HEK293T (cell line): ENCODE measurements around the gene SOX2.

Source experiments
- CTCF ChIA-PET: fragments of 350-600 bp; formaldehyde crosslinking; extraction: SDS; loops from one replicate; lab custom pipeline; 2021; ENCODE audit warnings: antibody characterized with exemption, inconsistent platforms; lab: Yijun Ruan, JAX
- POLR2A ChIA-PET: fragments of 350-600 bp; formaldehyde crosslinking; extraction: SDS; loops from one replicate; lab custom pipeline; 2020; ENCODE audit warnings: antibody characterized with exemption, inconsistent platforms; lab: Yijun Ruan, JAX
- DNase-seq: peaks from one replicate; pipeline ENCODE4 v3.0.0; 2012; ENCODE audit warnings: mixed read lengths; ENCODE audit errors: extremely low spot score
- ARNT ChIP-seq: fragments of 450-650 bp; IDR thresholded peaks from 2 replicates; pipeline ENCODE4 v1.6.1; 2017; ENCODE audit warnings: mild to moderate bottlenecking
- BHLHE40 ChIP-seq: fragments of 450-650 bp; IDR thresholded peaks from 2 replicates; pipeline ENCODE4 v1.6.1; 2016; ENCODE audit warnings: mild to moderate bottlenecking, moderate library complexity, borderline replicate concordance
- CTBP1 ChIP-seq: fragments of 450-650 bp; IDR thresholded peaks from 2 replicates; pipeline ENCODE4 v1.6.1; 2016; ENCODE audit warnings: borderline replicate concordance
- ELF4 ChIP-seq: fragments of 450-650 bp; IDR thresholded peaks from 2 replicates; pipeline ENCODE4 v1.6.1; 2017; ENCODE audit warnings: antibody characterized with exemption
- FOXA1 ChIP-seq: fragments of 450-650 bp; IDR thresholded peaks from 2 replicates; pipeline ENCODE4 v1.6.1; 2016; ENCODE audit warnings: mild to moderate bottlenecking
- FOXK2 ChIP-seq: fragments of 450-650 bp; IDR thresholded peaks from 2 replicates; pipeline ENCODE4 v1.6.1; 2016; ENCODE audit warnings: mild to moderate bottlenecking
- FOXM1 ChIP-seq: fragments of 450-650 bp; IDR thresholded peaks from 2 replicates; pipeline ENCODE4 v1.6.1; 2017; ENCODE audit warnings: mild to moderate bottlenecking, borderline replicate concordance
- HDGF ChIP-seq: fragments of 450-650 bp; IDR thresholded peaks from 2 replicates; pipeline ENCODE4 v1.6.1; 2017; ENCODE audit warnings: antibody characterized with exemption, borderline replicate concordance
- L3MBTL2 ChIP-seq: fragments of 450-650 bp; conservative IDR thresholded peaks from 2 replicates; pipeline ENCODE4 v1.6.1; 2016; ENCODE audit warnings: mild to moderate bottlenecking
- LEF1 ChIP-seq: fragments of 450-650 bp; IDR thresholded peaks from 2 replicates; pipeline ENCODE4 v1.6.1; 2017; ENCODE audit warnings: mild to moderate bottlenecking, borderline replicate concordance
- NFRKB ChIP-seq: fragments of 450-650 bp; IDR thresholded peaks from 2 replicates; pipeline ENCODE4 v1.6.1; 2016; ENCODE audit warnings: mild to moderate bottlenecking, moderate library complexity
- SP1 ChIP-seq: fragments of 450-650 bp; IDR thresholded peaks from 2 replicates; pipeline ENCODE4 v1.6.1; 2017
- SUZ12 ChIP-seq: fragments of 450-650 bp; IDR thresholded peaks from 2 replicates; pipeline ENCODE4 v1.6.1; 2016; ENCODE audit warnings: mild to moderate bottlenecking
- TARDBP ChIP-seq: fragments of 450-650 bp; IDR thresholded peaks from 2 replicates; pipeline ENCODE4 v1.6.1; 2016
- ZNF384 ChIP-seq: fragments of 450-650 bp; IDR thresholded peaks from 2 replicates; pipeline ENCODE4 v1.6.1; 2016
- TF ChIP-seq, protein P1 (sequence below): fragments of 450-650 bp; IDR thresholded peaks from 2 replicates; pipeline ENCODE4 v1.6.1; 2016

SOX2 gene

GRCh38 chr3:181723625-181724191 lies 12.0 kb downstream of the SOX2 start:
- TF ChIP-seq SP1 (no peak), LEF1 (no peak), SUZ12 (no peak), TARDBP (no peak), ELF4 (no peak), CTBP1 (no peak)
- TF ChIP-seq, protein P1, sequence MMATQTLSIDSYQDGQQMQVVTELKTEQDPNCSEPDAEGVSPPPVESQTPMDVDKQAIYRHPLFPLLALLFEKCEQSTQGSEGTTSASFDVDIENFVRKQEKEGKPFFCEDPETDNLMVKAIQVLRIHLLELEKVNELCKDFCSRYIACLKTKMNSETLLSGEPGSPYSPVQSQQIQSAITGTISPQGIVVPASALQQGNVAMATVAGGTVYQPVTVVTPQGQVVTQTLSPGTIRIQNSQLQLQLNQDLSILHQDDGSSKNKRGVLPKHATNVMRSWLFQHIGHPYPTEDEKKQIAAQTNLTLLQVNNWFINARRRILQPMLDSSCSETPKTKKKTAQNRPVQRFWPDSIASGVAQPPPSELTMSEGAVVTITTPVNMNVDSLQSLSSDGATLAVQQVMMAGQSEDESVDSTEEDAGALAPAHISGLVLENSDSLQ, result no peak
- POLR2A ChIA-PET, result no interaction called here
- no peak for DNase-seq
- CTCF ChIA-PET, result no interaction called here

DNA sequence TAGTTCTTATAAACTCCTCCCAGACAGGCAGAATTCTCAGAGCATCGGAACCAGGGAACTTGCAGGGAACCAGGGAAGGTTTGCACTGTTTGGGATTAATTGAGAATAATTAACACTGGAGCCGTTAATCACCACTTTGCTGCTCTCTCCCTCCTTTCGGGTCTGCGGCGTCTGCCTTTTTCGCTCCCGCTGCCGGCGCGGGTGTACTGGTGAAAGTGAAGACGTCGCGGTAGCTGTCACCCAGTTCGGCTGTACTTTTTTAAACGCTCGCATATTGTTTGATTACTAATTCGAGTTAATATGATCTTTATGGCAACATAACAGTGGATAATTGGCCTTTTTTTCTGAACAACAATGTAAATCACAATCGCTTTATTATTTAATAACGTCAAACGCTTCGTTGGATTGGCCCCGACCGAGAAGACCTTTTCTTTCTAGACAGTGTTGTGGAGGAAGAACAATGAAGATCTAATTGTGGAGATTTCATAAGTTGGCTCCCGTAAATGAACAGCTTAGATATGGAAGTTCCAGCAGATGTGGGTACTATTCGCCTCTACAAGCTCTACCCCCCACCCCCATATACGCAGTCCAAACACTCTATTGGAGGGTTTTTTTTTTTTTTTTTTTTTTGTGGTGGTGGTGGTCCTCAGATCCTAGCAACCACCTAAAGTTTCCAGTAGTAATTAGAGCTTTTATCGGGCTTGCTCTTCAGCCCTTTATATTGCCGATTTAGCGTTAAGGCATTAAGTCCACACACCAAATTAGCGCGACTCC lies 12.7 kb downstream of the SOX2 start:
- DNase-seq, result no peak
- CTCF ChIA-PET, result no interaction called here
- POLR2A ChIA-PET, result no interaction called here
- TF ChIP-seq ELF4 (no peak), FOXK2 (no peak), FOXA1 (no peak), SP1 (no peak), FOXM1 (no peak), TARDBP (no peak), ZNF384 (no peak), SUZ12 (no peak), ARNT (no peak), HDGF (no peak), CTBP1 (no peak), NFRKB (no peak), L3MBTL2 (no peak), BHLHE40 (no peak), LEF1 (no peak)
- TF ChIP-seq, protein P1, result no peak

DNA sequence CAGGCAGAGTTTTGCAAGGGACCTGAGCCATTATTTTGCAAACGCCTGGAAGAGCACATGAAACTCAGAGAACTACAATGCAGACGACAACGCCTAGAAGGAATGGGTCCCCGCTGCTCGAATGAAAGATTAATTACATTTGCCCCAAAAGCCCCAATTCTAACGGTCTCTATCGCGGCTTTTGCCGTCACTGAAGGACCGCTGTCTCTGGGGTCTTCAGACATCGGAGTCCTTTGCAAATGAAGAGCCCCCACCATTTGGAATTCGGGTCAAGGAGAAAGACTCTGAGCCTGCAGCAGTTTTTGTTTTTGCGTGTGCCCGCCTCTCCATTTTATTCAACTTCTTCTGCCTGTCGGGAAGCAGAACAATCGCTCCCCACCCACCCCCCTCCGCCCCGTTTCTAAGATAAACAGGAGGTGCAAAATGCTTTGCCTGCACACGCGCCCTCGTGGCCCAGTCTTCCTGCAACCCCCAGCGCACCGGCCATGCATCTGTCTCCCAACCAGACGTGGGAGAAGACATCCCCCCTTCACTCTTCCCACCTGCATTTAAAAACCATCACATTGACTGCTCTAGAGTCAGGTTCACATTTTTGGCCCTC lies 13.5 kb downstream of the SOX2 start:
- no peak for TF ChIP-seq CTBP1
- no peak for TF ChIP-seq SUZ12
- TF ChIP-seq FOXK2, result no peak
- TF ChIP-seq, protein P1, result no peak
- TF ChIP-seq ELF4, result no peak
- TF ChIP-seq BHLHE40, result no peak
- no peak for TF ChIP-seq SP1
- TF ChIP-seq ZNF384, result no peak
- no peak for TF ChIP-seq FOXM1
- TF ChIP-seq FOXA1, result no peak
- no peak for TF ChIP-seq NFRKB
- TF ChIP-seq ARNT, result no peak
- TF ChIP-seq TARDBP, result no peak
- TF ChIP-seq L3MBTL2, result no peak
- TF ChIP-seq HDGF, result no peak
- TF ChIP-seq LEF1, result no peak
- no peak for DNase-seq
- POLR2A ChIA-PET, result no interaction called here
- CTCF ChIA-PET, result no interaction called here

DNA sequence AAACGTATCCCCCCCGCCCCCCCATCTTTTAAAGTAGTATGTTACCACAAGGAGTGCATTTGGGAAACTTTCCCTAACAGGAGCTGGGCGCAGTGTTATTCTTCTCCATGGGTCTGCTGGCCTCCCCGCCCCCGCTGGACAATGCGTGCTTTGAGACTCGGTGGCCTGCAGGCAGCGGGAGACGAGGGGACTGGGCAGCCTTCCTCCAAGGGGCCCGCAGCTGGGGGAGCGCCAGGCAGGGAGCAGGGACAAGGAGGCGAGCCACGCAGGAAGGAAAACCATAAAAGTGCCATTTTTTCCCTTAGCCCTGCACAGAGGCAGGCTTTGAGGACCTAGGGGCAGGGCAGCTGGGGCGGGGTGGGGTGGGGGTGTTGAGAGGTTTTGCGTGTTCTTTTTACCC lies 14.1 kb downstream of the SOX2 start:
- DNase-seq, result no peak
- CTCF ChIA-PET, result no interaction called here
- TF ChIP-seq HDGF, result no peak
- POLR2A ChIA-PET, result no interaction called here

DNA sequence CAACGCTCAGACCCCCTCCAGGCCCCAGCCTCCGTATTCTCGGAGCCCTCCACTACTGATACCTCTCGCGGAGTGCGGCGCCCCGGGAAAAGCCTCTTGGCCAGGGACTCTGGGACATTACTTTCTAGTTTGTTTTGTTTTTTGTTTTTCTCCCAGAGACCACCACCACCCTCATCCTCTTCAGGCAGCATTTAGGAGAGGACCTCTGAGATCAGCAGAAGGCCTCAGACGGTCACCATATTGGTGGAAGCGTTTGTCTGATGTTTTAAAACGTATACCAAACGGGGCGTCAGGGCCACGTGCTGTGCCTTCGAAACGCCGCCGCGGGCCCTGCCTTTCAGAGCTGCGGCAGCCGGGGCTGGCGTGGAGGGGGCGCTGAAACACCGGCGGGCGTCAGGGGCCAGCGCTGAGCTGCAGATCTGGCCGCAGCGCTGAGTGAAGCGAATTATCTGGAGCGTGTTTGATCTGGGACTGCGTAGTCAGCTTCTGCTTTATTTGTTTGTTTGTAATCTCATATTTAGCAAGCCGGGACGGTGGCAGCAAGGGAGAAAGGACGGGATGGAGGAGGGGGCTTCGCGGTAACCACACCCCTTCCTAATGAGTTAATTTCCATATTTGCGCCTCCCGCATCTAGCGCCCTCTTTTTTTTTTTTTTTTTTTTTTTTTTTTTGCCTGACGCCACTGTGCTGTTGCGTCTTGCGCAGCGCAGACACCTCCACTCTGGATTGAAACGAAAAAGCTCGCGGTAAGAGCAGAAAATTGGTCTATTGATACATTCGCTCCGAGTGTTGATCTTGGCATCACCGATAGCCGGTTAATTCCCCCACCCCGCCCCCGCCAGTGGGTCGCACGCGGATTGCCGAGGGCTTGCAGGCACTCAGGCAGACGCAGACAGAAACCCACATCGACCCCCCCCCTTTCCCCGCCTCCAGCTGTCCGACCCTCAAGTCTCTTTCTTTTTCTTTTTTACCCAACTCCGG lies 14.9 kb downstream of the SOX2 start:
- no peak for TF ChIP-seq ARNT
- TF ChIP-seq FOXA1, result no peak
- no peak for TF ChIP-seq HDGF
- no peak for TF ChIP-seq SP1
- no peak for TF ChIP-seq CTBP1
- no peak for TF ChIP-seq NFRKB
- DNase-seq, result no peak
- ChIA-PET POLR2A (no interaction called here), CTCF (no interaction called here)
